Kidney glomerular epithelial cell (primary cell): ENCODE results near the gene EHD3.

Source experiments
- DNase-seq: peaks from one replicate; lab custom pipeline; 2025; lab: John Stamatoyannopoulos, UW

The EHD3 gene

GRCh38 chr2:31233741-31234682 lies at the start of gene EHD3:
EHD3 (plus strand) TSS chr2:31234152; CDS start chr2:31234622, 470 bp downstream.
- DNase-seq, result peak; percentile 82

- no peak for DNase-seq
Measured at GRCh38 chr2:31187166-31187565, 46.8 kb upstream of the EHD3 start.

DNA sequence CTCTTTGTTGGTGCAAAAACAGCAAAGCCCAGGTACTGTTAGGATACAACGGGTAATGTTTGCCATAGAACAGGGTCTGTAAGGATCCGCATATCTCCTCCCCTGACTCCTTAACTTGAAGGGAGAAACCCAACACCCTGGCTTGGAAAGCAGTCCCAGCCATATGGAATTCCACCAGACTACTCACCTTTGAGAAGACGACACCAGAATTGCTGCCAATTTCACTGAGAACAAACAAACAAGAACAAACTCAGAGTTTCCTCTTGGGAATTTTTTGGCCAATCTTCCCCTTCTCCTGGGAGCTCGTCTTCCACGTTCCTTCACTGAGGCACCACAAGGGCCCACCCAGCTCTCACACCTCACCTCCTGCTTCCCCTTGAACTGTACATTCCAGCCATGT lies 45.8 kb upstream of the EHD3 start:
- DNase-seq, result no peak

GRCh38 chr2:31189141-31189540 lies 44.8 kb upstream of the EHD3 start:
- no peak for DNase-seq

- DNase-seq, result no peak
Measured at GRCh38 chr2:31190188-31190587, 43.8 kb upstream of the EHD3 start.

DNA sequence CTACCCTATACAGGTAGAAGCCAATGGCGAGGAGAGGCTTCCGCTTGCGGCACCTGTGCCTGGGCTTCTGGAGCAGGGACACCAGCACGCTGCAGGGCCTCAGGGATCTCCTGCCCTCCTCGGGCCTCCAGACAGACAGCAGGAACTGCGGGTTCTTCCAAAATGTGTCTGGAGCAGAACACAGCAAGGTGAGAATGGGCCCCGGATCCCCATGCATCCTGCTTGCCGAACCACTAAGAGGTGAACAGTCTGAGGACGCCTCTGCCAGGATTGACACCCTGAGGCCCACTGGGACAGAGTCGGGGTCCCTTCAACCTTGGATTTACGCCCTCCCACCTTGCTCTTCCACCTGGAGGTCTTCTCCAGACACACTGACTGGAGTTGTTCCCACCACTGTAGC lies 42.0 kb upstream of the EHD3 start:
- DNase-seq, result no peak

DNA sequence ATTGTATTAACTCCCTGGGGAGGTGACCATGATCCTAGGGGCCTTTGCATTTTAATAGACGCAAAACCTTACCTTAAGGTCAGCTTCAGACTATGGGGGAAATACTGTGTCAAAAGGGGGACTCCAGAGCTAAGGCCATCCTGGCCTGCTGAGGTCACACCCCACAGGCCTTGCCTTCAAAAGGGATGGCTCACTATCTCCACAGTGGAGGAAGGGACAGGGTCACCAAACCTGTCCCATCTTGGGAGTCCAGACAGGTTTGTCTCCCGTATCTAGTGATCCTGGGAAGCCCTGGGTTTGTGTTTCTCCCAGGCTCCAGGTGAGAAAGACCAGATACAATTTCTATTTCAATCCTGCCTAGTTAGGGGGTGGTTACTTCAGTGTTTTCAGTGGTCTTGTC lies 41.6 kb upstream of the EHD3 start:
- DNase-seq, result no peak

DNA sequence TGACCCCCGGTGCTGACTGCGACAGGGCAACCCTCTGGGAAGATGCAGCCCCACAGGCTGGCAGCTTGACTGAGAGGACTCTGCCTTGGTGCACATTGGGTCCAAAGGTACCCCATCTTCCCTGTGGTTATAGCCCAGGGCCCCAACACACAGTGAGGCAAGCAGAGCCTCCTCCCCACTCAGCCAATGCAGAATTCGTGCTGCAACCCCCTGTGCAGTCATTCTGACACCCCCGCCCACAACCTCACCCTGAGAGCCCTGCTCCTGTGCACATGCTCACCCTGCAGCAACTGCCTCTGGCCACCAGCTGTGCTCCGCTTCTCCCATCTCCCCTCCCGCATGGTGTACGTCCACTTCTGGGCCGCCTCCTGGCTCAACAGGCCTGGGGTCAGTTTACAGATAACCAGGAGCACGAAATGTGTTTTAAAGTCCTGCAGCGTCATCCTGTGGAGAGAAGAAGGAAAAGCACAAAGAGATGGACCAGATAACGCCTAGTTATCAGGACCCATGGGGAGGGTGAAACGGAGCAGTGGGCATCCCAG lies 41.0 kb upstream of the EHD3 start:
- no peak for DNase-seq

DNA sequence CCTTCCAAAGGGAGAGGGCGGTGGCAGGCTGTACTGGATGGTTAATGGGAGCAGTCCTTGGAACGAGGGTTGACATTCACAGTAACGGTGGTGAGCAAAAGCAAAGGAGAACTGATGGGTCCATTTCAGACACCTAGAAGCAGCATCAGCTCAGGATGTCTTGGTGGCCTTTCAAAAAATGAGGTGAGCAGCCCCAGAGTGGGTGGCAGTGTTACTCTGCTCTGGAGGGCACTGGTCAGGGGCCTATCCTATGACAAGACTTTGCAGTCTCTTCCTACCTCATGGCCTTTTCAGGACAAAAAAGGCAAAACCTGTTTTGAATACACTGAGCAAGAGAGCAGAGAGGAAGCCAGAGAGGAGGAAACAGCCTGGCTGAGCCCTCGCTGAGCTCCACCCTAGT lies 40.1 kb upstream of the EHD3 start:
- DNase-seq, result no peak

DNA sequence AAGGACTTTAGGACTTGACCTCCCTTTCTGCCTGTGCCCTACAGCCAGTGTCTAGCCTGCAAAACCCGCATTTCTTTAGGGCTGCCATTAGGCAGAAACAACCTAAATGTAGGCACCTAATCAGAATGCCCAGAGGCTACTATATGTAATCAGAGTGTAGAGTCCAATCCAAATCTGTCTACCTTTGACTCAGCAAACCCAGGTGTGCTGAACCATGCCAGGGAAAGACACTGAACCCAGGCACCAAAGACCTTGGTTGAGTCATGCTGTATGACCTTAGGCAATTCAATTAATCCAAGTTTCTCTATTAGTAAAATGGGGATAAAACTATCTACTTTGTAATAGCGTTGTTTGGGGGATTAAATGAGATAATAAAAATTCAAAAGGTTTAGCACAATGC lies 37.3 kb upstream of the EHD3 start:
- DNase-seq, result no peak

DNA sequence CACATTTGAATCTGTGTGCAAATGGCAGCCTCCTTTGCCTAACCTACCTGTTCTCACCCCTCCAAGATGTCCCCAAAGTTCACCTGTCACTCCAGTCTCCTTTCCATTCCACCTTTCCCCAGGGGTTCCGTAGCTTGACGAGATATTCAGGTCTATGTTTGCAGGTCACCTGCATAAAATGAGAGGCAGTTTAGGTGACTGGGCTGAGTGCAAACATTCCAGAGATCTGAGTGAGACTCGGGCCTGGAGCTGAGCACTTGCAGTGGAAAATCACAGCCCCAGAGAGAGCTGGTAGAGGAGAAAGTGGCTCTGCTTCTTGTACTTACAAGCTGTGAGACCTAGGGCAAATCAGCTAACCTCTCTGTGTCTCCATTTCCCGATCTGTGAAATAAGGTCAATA lies 36.8 kb upstream of the EHD3 start:
- no peak for DNase-seq

DNA sequence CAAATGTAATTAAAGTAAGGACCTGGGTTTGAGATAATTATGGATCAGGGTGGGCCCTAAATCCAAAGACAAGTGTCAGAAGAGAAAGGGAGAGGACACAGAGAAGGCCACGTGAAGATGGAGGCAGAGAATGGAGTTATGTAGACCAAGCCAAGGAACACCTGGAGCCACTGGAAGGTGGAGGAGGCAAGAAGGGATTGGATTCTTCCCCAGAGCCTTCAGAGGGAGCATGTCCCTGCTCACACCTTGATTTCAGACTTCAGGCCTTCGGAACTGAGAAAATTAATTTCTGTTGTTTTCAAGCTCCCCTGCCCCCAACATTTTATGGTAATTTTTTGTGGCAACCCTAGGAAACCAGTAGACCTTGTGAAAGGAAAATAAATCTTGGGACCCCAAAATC lies 36.3 kb upstream of the EHD3 start:
- no peak for DNase-seq

GRCh38 chr2:31199206-31199605 lies 34.7 kb upstream of the EHD3 start:
- DNase-seq, result no peak

- DNase-seq, result no peak
Measured at GRCh38 chr2:31200972-31201371, 33.0 kb upstream of the EHD3 start.

DNA sequence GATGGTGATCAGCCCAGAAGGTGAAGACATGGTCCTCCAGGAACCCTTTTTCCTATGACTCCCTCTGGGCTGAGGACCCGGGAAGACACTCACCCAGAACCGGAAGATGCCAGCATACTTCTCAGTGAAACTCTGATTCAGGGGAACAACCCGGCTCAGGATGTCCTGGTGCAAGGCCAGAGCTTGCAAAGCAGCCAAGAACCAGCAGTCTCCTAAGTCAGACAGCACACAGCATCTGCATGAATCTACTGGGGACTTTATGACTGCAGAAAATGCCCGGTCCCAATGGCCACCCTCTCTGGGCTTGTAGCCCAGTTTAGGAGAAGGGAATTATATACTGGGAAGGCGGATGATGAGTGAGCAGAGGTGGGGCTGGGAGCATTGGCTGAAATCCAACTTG lies 31.9 kb upstream of the EHD3 start:
- no peak for DNase-seq

DNA sequence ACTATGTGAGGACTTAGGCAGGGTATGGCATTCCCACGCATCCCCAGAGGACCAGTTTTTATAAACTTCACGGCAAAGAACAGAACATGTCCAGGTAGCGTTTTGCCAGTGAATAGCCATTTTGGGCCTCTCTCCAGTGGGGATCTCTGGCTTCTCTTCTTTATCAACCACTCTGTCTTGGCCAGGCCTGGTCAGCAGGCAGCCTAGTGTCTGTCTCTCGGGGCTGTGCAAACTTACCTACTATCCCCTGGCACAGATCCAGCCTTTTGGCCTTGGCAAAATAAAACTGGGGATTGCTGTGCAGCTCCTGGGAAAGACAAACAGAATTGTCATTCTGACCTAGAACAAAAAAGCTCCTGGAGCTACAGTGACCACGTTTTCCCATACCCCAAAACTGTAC lies 31.1 kb upstream of the EHD3 start:
- no peak for DNase-seq

GRCh38 chr2:31203916-31204315 lies 30.0 kb upstream of the EHD3 start:
- DNase-seq, result no peak

- DNase-seq, result no peak
Measured at GRCh38 chr2:31204783-31205182, 29.2 kb upstream of the EHD3 start.

DNA sequence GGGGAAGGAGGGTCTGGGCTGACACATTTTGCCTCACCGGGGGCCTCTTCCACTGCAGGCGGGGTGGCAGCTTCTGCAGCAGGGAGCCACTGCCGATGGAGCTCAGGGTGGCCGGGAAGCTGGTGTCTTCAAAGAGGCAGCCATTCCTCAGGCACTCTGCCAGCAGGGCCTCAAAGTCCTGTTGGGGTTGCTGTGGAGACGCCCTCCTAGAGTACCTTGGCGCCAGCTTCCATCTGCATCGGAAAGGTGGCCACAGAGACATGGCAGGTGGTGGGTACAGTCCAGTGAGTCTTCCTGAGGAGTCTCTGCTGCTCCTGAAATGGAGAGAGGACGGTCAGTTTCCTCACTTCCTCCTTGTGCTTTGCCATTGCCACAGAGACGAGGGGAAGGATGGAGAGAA lies 28.8 kb upstream of the EHD3 start:
- no peak for DNase-seq

- no peak for DNase-seq
Measured at GRCh38 chr2:31205613-31206012, 28.3 kb upstream of the EHD3 start.

DNA sequence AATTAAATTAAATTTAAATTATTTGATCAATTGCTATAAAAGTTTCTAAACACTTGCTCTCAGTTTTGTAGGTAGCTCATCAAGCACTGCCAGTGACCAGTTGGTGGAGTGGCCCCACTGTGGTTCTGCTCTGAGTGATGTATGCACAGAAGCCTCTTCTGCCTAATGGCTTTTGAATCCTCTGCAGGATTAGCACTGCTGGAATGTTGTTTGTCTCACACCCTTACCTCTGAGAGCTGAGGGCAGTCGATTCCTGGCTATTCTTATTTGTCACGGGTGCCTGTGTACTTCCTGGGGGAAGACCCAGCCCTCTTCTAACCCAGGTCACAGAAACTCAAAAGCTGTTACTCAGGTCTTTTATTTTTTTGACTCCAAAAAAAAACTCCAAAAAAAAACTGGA lies 26.2 kb upstream of the EHD3 start:
- no peak for DNase-seq

GRCh38 chr2:31208240-31208639 lies 25.7 kb upstream of the EHD3 start:
- DNase-seq, result no peak

DNA sequence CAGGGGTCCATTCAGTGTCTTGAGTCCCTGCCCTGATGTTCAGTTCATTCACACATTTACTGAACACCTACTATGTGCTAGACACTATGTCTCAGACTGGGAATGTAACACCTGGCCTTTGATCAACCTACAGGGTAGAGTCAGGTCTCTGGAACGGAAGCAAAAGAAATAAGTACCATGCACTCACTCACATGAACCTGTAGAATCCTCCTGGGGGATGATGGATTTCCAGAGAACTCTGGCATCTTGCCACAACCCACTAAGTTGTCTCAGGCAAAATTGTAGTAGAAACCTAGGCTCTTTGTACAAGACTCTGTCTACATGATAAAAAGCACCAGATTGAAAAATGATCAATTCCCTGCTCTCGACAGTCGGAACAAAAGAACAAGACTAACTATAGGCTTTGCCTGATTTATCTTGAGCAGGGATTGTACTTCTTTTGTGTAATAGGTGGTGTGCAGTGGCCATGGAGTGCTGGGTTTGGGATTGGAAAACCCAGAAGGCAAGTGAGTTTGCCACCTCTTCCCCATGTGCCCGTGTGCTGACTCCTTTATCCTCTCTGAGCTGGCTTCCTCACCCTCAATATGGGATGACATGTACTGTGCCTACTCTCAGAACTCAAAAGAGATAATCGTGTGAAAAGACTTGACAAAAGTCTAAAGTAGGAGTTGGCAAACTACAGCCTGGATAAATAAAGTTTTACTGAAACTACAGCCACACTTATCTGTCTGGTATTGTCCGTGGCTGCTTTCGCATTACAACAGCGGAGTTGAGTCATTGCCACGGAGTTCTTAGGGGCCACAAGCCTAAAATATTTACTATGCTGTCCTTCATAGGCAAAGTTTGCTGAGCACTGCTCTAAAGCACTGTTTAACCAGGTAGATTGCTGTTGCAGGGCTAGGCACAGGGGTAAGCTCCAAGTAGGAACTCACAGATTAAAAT lies 21.0 kb upstream of the EHD3 start:
- no peak for DNase-seq
